HG03432 (cell line): ENCODE results near the gene GPR42.
"Not testable (repeated sequence)": the region's sequence is repeated elsewhere in the genome, so short reads cannot be mapped to it uniquely, and the experiment has no call there.

Experiments used
- ATAC-seq: cut with Tn5 transposase; IDR thresholded peaks from one replicate; pipeline ENCODE4 v1.9.1; 2021; ENCODE audit warnings: mild to moderate bottlenecking, moderate library complexity; ENCODE audit not compliant: unreplicated experiment

Gene GPR42

GRCh38 chr19:35346193-35347052 is 24.4 kb upstream of the GPR42 start:
- ATAC-seq, result peak; percentile 36

- ATAC-seq, result peak; percentile 56
Observed at GRCh38 chr19:35347171-35347929, 23.5 kb upstream of the GPR42 start, which contains the start of gene FFAR1. FFAR1 (plus strand) TSS chr19:35347902; CDS start chr19:35351552, 3,650 bp downstream.

- no peak for ATAC-seq
Observed at GRCh38 chr19:35347930-35348298, 23.0 kb upstream of the GPR42 start.

GRCh38 chr19:35348911-35349611 is 21.8 kb upstream of the GPR42 start:
- ATAC-seq, result no peak

GRCh38 chr19:35349614-35350521 is 21.0 kb upstream of the GPR42 start:
- ATAC-seq, result no peak

- ATAC-seq, result no peak
Observed at GRCh38 chr19:35350591-35350990, 20.3 kb upstream of the GPR42 start.

- ATAC-seq, result no peak
Observed at GRCh38 chr19:35351411-35352176, 19.3 kb upstream of the GPR42 start.

GRCh38 chr19:35352177-35352447 is 18.8 kb upstream of the GPR42 start:
- ATAC-seq, result no peak

- ATAC-seq, result no peak
Observed at GRCh38 chr19:35352448-35353304, 18.2 kb upstream of the GPR42 start.

- ATAC-seq, result no peak
Observed at GRCh38 chr19:35353635-35354034, 17.2 kb upstream of the GPR42 start.

- ATAC-seq, result no peak
Observed at GRCh38 chr19:35354898-35355297, 16.0 kb upstream of the GPR42 start.

- ATAC-seq, result no peak
Observed at GRCh38 chr19:35355791-35356460, 14.9 kb upstream of the GPR42 start.

- no peak for ATAC-seq
Observed at GRCh38 chr19:35357867-35358573, 12.8 kb upstream of the GPR42 start, which contains the start of gene FFAR3. FFAR3 (plus strand) TSS chr19:35358460; CDS start chr19:35358891, 431 bp downstream.

- not testable (repeated sequence) for ATAC-seq
Observed at GRCh38 chr19:35358834-35359233, 12.0 kb upstream of the GPR42 start.

GRCh38 chr19:35359395-35359794 is 11.5 kb upstream of the GPR42 start:
- not testable (repeated sequence) for ATAC-seq

- ATAC-seq, result not testable (repeated sequence)
Observed at GRCh38 chr19:35360081-35360480, 10.8 kb upstream of the GPR42 start.

- ATAC-seq, result no peak
Observed at GRCh38 chr19:35360880-35361420, 9.9 kb upstream of the GPR42 start.
